Smooth muscle cell (in vitro differentiated cells): ENCODE data around the gene CFAP251. TPM values are rescaled to one million over a fixed set of nuclear protein-coding genes. Genes with fewer than 3 reads are reported as not detected.

Experiments
- DNase-seq: peaks from one replicate; lab custom pipeline; 2025; ENCODE audit not compliant: unreplicated experiment; lab: John Stamatoyannopoulos, UW
- H2AFZ ChIP-seq: fragments of 200-600 bp; sonication (generic); 2 replicates; pipeline ENCODE4 v1.6.0; 2016; ENCODE audit warnings: antibody characterized with exemption, low read depth, mild to moderate bottlenecking
- H3F3A ChIP-seq: fragments of 200-600 bp; sonication (generic); 2 replicates; pipeline ENCODE4 v1.6.0; 2017; ENCODE audit warnings: antibody characterized with exemption, low read depth
- H3K27ac ChIP-seq: fragments of 200-600 bp; sonication (generic); 2 replicates; pipeline ENCODE4 v1.5.1; 2016; ENCODE audit warnings: low read depth, mild to moderate bottlenecking
- H3K27me3 ChIP-seq: fragments of 200-600 bp; sonication (generic); 2 replicates; pipeline ENCODE4 v1.6.1; 2016; ENCODE audit warnings: low read depth, mild to moderate bottlenecking
- H3K36me3 ChIP-seq: fragments of 200-600 bp; sonication (generic); 2 replicates; pipeline ENCODE4 v1.5.1; 2016; ENCODE audit warnings: low read depth
- H3K4me1 ChIP-seq: fragments of 200-600 bp; sonication (generic); 2 replicates; pipeline ENCODE4 v1.5.1; 2016; ENCODE audit warnings: low read depth
- H3K4me2 ChIP-seq: fragments of 200-600 bp; sonication (generic); 2 replicates; pipeline ENCODE4 v1.6.0; 2016; ENCODE audit warnings: mild to moderate bottlenecking
- H3K4me3 ChIP-seq: fragments of 200-600 bp; sonication (generic); 2 replicates; pipeline ENCODE4 v1.5.1; 2016; ENCODE audit warnings: mild to moderate bottlenecking
- H3K79me2 ChIP-seq: fragments of 200-600 bp; sonication (generic); 2 replicates; pipeline ENCODE4 v1.6.0; 2016; ENCODE audit warnings: low read depth, mild to moderate bottlenecking
- H3K9ac ChIP-seq: fragments of 200-600 bp; sonication (generic); 2 replicates; pipeline ENCODE4 v1.6.0; 2016; ENCODE audit warnings: low read depth
- H3K9me3 ChIP-seq: fragments of 200-600 bp; sonication (generic); replicated peaks from 2 replicates; pipeline ENCODE4 v1.5.1; 2016; ENCODE audit warnings: low read depth
- H4K20me1 ChIP-seq: fragments of 200-600 bp; sonication (generic); 2 replicates; pipeline ENCODE4 v1.6.0; 2016; ENCODE audit warnings: low read depth
- CTCF ChIP-seq: fragments of 200-600 bp; sonication (generic); IDR thresholded peaks from 2 replicates; pipeline ENCODE4 v1.5.1; 2017; ENCODE audit warnings: borderline replicate concordance, mild to moderate bottlenecking, antibody characterized with exemption; ENCODE audit not compliant: insufficient read depth, poor library complexity, severe bottlenecking
- WGBS: methylation state at CpG from one replicate; pipeline ENCODE4 v1.1.7; 2016; ENCODE audit warnings: low lambda C conversion rate; 5-methylcytosine and 5-hydroxymethylcytosine counted together
- polyA plus RNA-seq: library from polyadenylated mRNA; unstranded; fragments of >200 nt; fragmentation: Nextera tagmentation; extraction: Ambion mirVana; gene quantifications from 2 replicates; pipeline ENCODE4 v1.2.1, GENCODE V29; 2016
- total RNA-seq: library from RNA; depleted of rRNA; stranded (reverse); fragments of >200 nt; gene quantifications from 2 replicates; pipeline ENCODE4 v1.2.3, GENCODE V29; 2014

CFAP251 gene
- total and polyA plus RNA-seq, 2 experiments from 2014 or later = 1.2 to 5.0 TPM

DNA sequence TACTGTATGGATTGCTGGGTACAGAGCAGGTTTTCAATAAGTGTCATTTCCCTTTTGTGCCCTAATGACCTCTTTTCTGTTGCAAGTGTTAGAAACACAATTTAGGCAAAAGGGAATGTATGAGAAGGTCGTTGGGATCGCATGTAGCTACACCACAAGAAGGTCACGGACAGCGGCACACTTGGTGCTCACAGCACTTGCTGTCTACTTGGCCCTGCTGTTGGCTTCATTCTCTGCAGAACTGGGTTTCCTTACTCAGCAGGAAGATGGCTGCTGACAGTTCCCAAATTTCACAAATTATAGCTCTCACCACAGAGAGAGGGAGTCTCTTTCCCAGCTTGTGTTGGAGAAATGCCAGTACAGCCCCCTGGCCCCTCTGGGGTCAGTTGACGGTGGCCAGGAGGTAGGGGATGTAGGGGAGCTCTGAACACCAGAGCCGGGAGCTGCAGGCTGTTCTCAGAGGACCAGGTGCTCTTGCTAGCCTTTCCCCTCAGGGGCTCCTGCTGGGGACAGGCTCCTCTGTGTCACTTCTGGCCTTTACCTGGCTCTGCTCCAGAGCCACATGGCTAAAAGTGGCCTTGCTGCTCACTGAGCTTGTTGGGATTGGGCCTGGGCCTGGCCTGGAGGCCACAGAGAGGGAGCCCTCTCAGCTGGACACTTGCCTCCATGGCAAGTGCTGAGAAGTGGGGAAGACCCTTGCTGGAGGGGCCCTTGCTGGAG lies 52.3 kb downstream of the CFAP251 start:
- Histone ChIP-seq H3K4me1 (no peaks in the 10 kb centered on the region), H3K4me3 (no peak overlapping the region), H3K79me2 (no peaks in the 10 kb centered on the region), H3K4me2 (no peak overlapping the region), H3K9me3 (no peaks in the 10 kb centered on the region), H2AFZ (no peak overlapping the region), H3F3A (no peaks in the 10 kb centered on the region), H3K36me3 (no peaks in the 10 kb centered on the region), H3K9ac (no peak overlapping the region), H3K27ac (no peak overlapping the region), H3K27me3 (no peaks in the 10 kb centered on the region), H4K20me1 (no peaks in the 10 kb centered on the region)
- WGBS = 91% methylated on average over 6 of the region's 6 CpGs
- no peak for DNase-seq
- TF ChIP-seq CTCF = no peak

- H3K4me3 ChIP-seq = no peak overlapping the region
- H3K27me3 ChIP-seq = no peaks in the 10 kb centered on the region
- no peaks in the 10 kb centered on the region for H3K79me2 ChIP-seq
- TF ChIP-seq CTCF = no peak
- no peak overlapping the region for H3K4me2 ChIP-seq
- no peak for DNase-seq
- H2AFZ ChIP-seq = no peak overlapping the region
- no peaks in the 10 kb centered on the region for H3K36me3 ChIP-seq
- H3K9ac ChIP-seq = no peak overlapping the region
- WGBS = 89% methylated on average over 13 of the region's 13 CpGs
- no peaks in the 10 kb centered on the region for H3F3A ChIP-seq
- no peaks in the 10 kb centered on the region for H4K20me1 ChIP-seq
- H3K4me1 ChIP-seq = no peaks in the 10 kb centered on the region
- no peaks in the 10 kb centered on the region for H3K9me3 ChIP-seq
- no peak overlapping the region for H3K27ac ChIP-seq
Measured at GRCh38 chr12:121974026-121974985, 55.9 kb downstream of the CFAP251 start.

- Histone ChIP-seq H3K9ac (no peak overlapping the region), H3K4me3 (no peak overlapping the region), H3K36me3 (no peaks in the 10 kb centered on the region), H3K4me2 (no peak overlapping the region), H3K4me1 (no peaks in the 10 kb centered on the region), H3K79me2 (no peaks in the 10 kb centered on the region), H3F3A (no peaks in the 10 kb centered on the region), H3K9me3 (no peaks in the 10 kb centered on the region), H4K20me1 (no peaks in the 10 kb centered on the region), H3K27ac (no peak overlapping the region), H2AFZ (no peak overlapping the region), H3K27me3 (no peaks in the 10 kb centered on the region)
- no peak for DNase-seq
- no peak for TF ChIP-seq CTCF
- 95% methylated on average over 6 of the region's 6 CpGs for WGBS
Measured at GRCh38 chr12:121975021-121975420, 56.6 kb downstream of the CFAP251 start.
